Measurements from ENCODE around the gene KRT222.

- TF ChIP-seq POLR2AphosphoS5 (IDR thresholded peaks at IDR 0.05; ENCODE audit: borderline replicate concordance, low read depth, low read length) (no peak), EZH2 (IDR thresholded peaks at IDR 0.05) (no peak)
Observed at GRCh38 chr17:40622509-40622928, 42.5 kb downstream of the KRT222 start.

All from SK-N-MC (cell line).